Neural cell (in vitro differentiated cells): ENCODE results near the gene RCVRN. TPM values are rescaled to one million over a fixed set of nuclear protein-coding genes. Genes with fewer than 3 reads are reported as not detected.

Experiments
- H2AFZ ChIP-seq: fragments of 200-600, 300-800 bp; sonication (generic), shearing (Covaris generic); 2 replicates; pipeline ENCODE4 v1.6.0; 2014; ENCODE audit warnings: low read depth, mild to moderate bottlenecking, antibody characterized with exemption, low read length, moderate library complexity
- H3F3A ChIP-seq: fragments of 200-600 bp; shearing (Covaris generic); 2 replicates; pipeline ENCODE4 v1.6.1; 2016; ENCODE audit warnings: mild to moderate bottlenecking, moderate library complexity, mixed read lengths, antibody characterized with exemption, low read length; ENCODE audit not compliant: insufficient read depth, poor library complexity, severe bottlenecking
- H3K27ac ChIP-seq: fragments of 200-600, 300-800 bp; sonication (generic), shearing (Covaris generic); 2 replicates; pipeline ENCODE4 v1.5.1; 2014; ENCODE audit warnings: mild to moderate bottlenecking, low read length, moderate library complexity
- H3K27me3 ChIP-seq: fragments of 300-800, 200-600 bp; sonication (generic), shearing (Covaris generic); 2 replicates; pipeline ENCODE4 v1.6.0; 2014; ENCODE audit warnings: mild to moderate bottlenecking, low read depth, low read length, moderate library complexity; ENCODE audit not compliant: insufficient read depth
- H3K36me3 ChIP-seq: fragments of 300-800, 200-600 bp; sonication (generic), shearing (Covaris generic); 2 replicates; pipeline ENCODE4 v1.5.1; 2014; ENCODE audit warnings: mild to moderate bottlenecking, antibody characterized with exemption, low read length, moderate library complexity; ENCODE audit not compliant: insufficient read depth
- H3K4me2 ChIP-seq: fragments of 300-800, 200-600 bp; sonication (generic), shearing (Covaris generic); 2 replicates; pipeline ENCODE4 v1.6.0; 2014; ENCODE audit warnings: mild to moderate bottlenecking, low read length
- H3K4me3 ChIP-seq: fragments of 300-800, 200-600 bp; sonication (generic), shearing (Covaris generic); 2 replicates; pipeline ENCODE4 v1.5.1; 2014; ENCODE audit warnings: mild to moderate bottlenecking, low read length, moderate library complexity
- H3K79me2 ChIP-seq: fragments of 200-600 bp; shearing (Covaris generic); replicated peaks from 2 replicates; pipeline ENCODE4 v1.6.0; 2014; ENCODE audit warnings: mild to moderate bottlenecking, low read length, moderate library complexity; ENCODE audit not compliant: insufficient read depth
- H3K9ac ChIP-seq: fragments of 300-800, 200-600 bp; sonication (generic), shearing (Covaris generic); 2 replicates; pipeline ENCODE4 v1.6.1; 2016; ENCODE audit warnings: mild to moderate bottlenecking, low read length, mixed read lengths
- H3K9me2 ChIP-seq: fragments of 200-600 bp; shearing (Covaris generic); 2 replicates; pipeline ENCODE4 v1.6.1; 2016; ENCODE audit warnings: mild to moderate bottlenecking, low read length, mixed read lengths; ENCODE audit not compliant: insufficient read depth
- H3K9me3 ChIP-seq: fragments of 200-600, 300-800 bp; sonication (generic), shearing (Covaris generic); 2 replicates; pipeline ENCODE4 v1.6.1; 2016; ENCODE audit warnings: mild to moderate bottlenecking, mixed run types, low read length, moderate library complexity, mixed read lengths
- H4K20me1 ChIP-seq: fragments of 200-600 bp; shearing (Covaris generic); 2 replicates; pipeline ENCODE4 v1.6.1; 2016; ENCODE audit warnings: mild to moderate bottlenecking, mixed run types; ENCODE audit not compliant: insufficient read depth
- EP300 ChIP-seq: fragments of 450-650 bp; conservative IDR thresholded peaks from 2 replicates; pipeline ENCODE4 v1.6.1; 2014; ENCODE audit warnings: antibody characterized with exemption, mild to moderate bottlenecking, moderate library complexity; ENCODE audit not compliant: poor library complexity, severe bottlenecking
- EZH2 ChIP-seq: fragments of 200-600, 300-800 bp; shearing (Covaris generic), sonication (generic); IDR thresholded peaks from 2 replicates; pipeline ENCODE4 v1.6.1; 2014; ENCODE audit warnings: antibody characterized with exemption, low read length, borderline replicate concordance, mild to moderate bottlenecking; ENCODE audit not compliant: insufficient read depth, poor library complexity, severe bottlenecking
- MXI1 ChIP-seq: fragments of 450-650 bp; conservative IDR thresholded peaks from 2 replicates; pipeline ENCODE4 v1.6.1; 2014; ENCODE audit warnings: antibody characterized with exemption, mild to moderate bottlenecking; ENCODE audit not compliant: poor library complexity, severe bottlenecking
- POLR2AphosphoS5 ChIP-seq: IDR thresholded peaks from 2 replicates; pipeline ENCODE4 v1.6.1; 2012
- RAD21 ChIP-seq: fragments of 450-650 bp; conservative IDR thresholded peaks from 2 replicates; pipeline ENCODE4 v1.6.1; 2014; ENCODE audit warnings: antibody characterized with exemption, mild to moderate bottlenecking, moderate library complexity
- SMC3 ChIP-seq: fragments of 450-650 bp; conservative IDR thresholded peaks from 2 replicates; pipeline ENCODE4 v1.6.1; 2014; ENCODE audit warnings: antibody characterized with exemption, mild to moderate bottlenecking, moderate library complexity; ENCODE audit not compliant: poor library complexity
- TAF1 ChIP-seq: IDR thresholded peaks from 2 replicates; pipeline ENCODE4 v1.6.1; 2012; ENCODE audit warnings: low read depth
- polyA plus RNA-seq: library from polyadenylated mRNA; depleted of rRNA; stranded (reverse); fragments of >200 nt; gene quantifications from 2 replicates; pipeline ENCODE4 v1.2.3, GENCODE V29; 2014
- TF ChIP-seq, protein P1 (sequence below): IDR thresholded peaks from 2 replicates; pipeline ENCODE4 v1.6.1; 2012; ENCODE audit warnings: borderline replicate concordance
- TF ChIP-seq, protein P2 (sequence below): fragments of 450-650 bp; IDR thresholded peaks from 2 replicates; pipeline ENCODE4 v1.5.1; 2014; ENCODE audit warnings: antibody characterized with exemption, mild to moderate bottlenecking, moderate library complexity; ENCODE audit not compliant: poor library complexity, severe bottlenecking

The RCVRN gene
- polyA plus RNA-seq, 1 donor from 2014 or later: 1.1 TPM

DNA sequence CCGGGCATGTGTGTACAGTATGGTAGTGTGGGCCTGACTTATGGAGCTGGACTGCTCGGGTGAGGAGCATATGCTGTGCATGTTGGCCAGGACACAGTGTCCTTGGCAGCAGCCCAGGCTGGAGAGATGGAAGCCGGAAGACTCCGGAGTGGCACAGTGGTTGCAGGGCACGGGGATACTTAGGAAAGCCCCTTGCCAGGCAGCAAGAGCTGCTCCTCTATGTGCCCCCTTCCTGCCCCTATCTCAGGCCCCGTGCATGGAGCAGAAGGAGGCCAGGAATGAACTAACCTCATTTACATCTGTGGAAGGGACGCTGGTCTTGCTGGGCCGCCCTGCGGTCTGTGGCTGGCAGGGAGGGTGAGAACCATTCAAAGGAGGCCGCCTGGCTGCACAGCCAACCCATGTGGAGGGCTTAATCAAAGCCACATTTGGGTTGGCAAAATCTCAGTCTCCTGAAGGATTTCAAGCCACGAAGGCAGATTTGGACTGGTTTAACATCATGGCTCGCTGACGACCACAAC, 32.2 kb upstream of the RCVRN start:
- no peaks in the 10 kb centered on the region for H3K79me2 ChIP-seq
- no peak overlapping the region for H2AFZ ChIP-seq
- no peak overlapping the region for H3K27ac ChIP-seq
- no peak overlapping the region for H3K9ac ChIP-seq
- H4K20me1 ChIP-seq: no peaks in the 10 kb centered on the region
- H3K36me3 ChIP-seq: peaks cover 7% of the 10 kb centered on the region
- peaks cover 5% of the 10 kb centered on the region for H3K9me3 ChIP-seq
- no peak overlapping the region for H3K4me2 ChIP-seq
- no peaks in the 10 kb centered on the region for H3F3A ChIP-seq
- TF ChIP-seq SMC3 (no peak), EP300 (no peak), MXI1 (no peak), EZH2 (no peak), POLR2AphosphoS5 (no peak), TAF1 (no peak), RAD21 (no peak)
- TF ChIP-seq, protein P1, sequence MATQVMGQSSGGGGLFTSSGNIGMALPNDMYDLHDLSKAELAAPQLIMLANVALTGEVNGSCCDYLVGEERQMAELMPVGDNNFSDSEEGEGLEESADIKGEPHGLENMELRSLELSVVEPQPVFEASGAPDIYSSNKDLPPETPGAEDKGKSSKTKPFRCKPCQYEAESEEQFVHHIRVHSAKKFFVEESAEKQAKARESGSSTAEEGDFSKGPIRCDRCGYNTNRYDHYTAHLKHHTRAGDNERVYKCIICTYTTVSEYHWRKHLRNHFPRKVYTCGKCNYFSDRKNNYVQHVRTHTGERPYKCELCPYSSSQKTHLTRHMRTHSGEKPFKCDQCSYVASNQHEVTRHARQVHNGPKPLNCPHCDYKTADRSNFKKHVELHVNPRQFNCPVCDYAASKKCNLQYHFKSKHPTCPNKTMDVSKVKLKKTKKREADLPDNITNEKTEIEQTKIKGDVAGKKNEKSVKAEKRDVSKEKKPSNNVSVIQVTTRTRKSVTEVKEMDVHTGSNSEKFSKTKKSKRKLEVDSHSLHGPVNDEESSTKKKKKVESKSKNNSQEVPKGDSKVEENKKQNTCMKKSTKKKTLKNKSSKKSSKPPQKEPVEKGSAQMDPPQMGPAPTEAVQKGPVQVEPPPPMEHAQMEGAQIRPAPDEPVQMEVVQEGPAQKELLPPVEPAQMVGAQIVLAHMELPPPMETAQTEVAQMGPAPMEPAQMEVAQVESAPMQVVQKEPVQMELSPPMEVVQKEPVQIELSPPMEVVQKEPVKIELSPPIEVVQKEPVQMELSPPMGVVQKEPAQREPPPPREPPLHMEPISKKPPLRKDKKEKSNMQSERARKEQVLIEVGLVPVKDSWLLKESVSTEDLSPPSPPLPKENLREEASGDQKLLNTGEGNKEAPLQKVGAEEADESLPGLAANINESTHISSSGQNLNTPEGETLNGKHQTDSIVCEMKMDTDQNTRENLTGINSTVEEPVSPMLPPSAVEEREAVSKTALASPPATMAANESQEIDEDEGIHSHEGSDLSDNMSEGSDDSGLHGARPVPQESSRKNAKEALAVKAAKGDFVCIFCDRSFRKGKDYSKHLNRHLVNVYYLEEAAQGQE: no peak
- TF ChIP-seq, protein P2, sequence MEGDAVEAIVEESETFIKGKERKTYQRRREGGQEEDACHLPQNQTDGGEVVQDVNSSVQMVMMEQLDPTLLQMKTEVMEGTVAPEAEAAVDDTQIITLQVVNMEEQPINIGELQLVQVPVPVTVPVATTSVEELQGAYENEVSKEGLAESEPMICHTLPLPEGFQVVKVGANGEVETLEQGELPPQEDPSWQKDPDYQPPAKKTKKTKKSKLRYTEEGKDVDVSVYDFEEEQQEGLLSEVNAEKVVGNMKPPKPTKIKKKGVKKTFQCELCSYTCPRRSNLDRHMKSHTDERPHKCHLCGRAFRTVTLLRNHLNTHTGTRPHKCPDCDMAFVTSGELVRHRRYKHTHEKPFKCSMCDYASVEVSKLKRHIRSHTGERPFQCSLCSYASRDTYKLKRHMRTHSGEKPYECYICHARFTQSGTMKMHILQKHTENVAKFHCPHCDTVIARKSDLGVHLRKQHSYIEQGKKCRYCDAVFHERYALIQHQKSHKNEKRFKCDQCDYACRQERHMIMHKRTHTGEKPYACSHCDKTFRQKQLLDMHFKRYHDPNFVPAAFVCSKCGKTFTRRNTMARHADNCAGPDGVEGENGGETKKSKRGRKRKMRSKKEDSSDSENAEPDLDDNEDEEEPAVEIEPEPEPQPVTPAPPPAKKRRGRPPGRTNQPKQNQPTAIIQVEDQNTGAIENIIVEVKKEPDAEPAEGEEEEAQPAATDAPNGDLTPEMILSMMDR: no peak
- no peaks in the 10 kb centered on the region for H3K9me2 ChIP-seq
- no peak overlapping the region for H3K4me3 ChIP-seq
- no peaks in the 10 kb centered on the region for H3K27me3 ChIP-seq

DNA sequence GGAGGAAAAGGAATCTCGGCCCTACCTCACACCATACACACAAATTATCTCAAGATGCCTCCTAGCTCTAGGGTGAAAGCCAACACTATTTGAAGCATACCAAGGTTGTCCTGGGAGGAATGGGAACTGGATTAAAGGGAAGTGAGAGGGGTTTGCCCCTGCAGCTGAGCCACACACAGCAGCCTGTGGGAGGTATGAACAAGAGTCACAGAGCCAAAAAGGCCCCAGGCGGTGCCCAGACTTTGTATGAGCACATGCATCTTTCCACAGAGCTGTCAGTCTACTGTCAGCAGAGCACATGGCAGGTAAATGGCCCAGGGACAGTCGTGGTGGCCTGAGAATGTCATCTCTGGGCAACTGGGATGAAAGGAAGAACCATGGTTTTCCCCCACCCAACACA, 31.0 kb upstream of the RCVRN start:
- H3K27me3 ChIP-seq: no peaks in the 10 kb centered on the region
- H4K20me1 ChIP-seq: no peaks in the 10 kb centered on the region
- no peak overlapping the region for H3K4me3 ChIP-seq
- no peak overlapping the region for H3K4me2 ChIP-seq
- TF ChIP-seq POLR2AphosphoS5 (no peak), RAD21 (no peak), EZH2 (no peak), MXI1 (no peak), TAF1 (no peak)
- TF ChIP-seq, protein P2: no peak
- H3K9me2 ChIP-seq: no peaks in the 10 kb centered on the region
- no peak overlapping the region for H3K9ac ChIP-seq
- H2AFZ ChIP-seq: no peak overlapping the region
- H3F3A ChIP-seq: no peaks in the 10 kb centered on the region
- no peaks in the 10 kb centered on the region for H3K79me2 ChIP-seq
- H3K9me3 ChIP-seq: peaks cover 5% of the 10 kb centered on the region
- no peak overlapping the region for H3K27ac ChIP-seq
- H3K36me3 ChIP-seq: peaks cover 7% of the 10 kb centered on the region
